ENCODE results near the gene TRIO.

Gene TRIO

DNA sequence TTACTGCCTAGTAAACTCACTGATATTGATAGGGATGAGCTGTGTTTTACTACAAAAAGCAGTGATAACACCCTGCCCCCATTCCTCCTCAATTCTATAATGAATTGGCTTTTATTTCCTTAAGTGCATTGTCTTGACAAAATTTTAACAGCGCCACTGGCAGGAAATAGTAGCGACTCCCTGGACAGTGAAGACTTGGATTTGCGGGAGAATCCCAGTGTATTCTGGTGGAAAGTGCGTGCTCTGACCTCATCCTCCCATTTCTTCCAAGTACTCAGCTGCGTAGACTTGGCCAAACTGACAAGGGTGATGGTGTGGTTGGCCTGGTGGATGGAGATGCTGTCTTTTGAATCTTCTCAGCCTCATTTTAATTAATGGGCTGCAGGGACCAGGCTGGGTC, 5.3 kb downstream of the TRIO start:
- DNase-seq (ENCODE audit: extremely low spot score) = no peak
- CTCF ChIA-PET = interaction anchor here (1.5 kb wide), 1 partner anchor 122 kb away, joined by 4 read pairs; no protein-coding TSS in a partner anchor
- POLR2A ChIA-PET = interaction anchor here (1.4 kb wide), 1 partner anchor 53 kb away, joined by 4 read pairs; no protein-coding TSS in a partner anchor
- no peak for TF ChIP-seq L3MBTL2 (conservative IDR thresholded peaks at IDR 0.05)
- TF ChIP-seq NFRKB (IDR thresholded peaks at IDR 0.05) = no peak
- TF ChIP-seq LEF1 (IDR thresholded peaks at IDR 0.05; ENCODE audit: borderline replicate concordance) = no peak

DNA sequence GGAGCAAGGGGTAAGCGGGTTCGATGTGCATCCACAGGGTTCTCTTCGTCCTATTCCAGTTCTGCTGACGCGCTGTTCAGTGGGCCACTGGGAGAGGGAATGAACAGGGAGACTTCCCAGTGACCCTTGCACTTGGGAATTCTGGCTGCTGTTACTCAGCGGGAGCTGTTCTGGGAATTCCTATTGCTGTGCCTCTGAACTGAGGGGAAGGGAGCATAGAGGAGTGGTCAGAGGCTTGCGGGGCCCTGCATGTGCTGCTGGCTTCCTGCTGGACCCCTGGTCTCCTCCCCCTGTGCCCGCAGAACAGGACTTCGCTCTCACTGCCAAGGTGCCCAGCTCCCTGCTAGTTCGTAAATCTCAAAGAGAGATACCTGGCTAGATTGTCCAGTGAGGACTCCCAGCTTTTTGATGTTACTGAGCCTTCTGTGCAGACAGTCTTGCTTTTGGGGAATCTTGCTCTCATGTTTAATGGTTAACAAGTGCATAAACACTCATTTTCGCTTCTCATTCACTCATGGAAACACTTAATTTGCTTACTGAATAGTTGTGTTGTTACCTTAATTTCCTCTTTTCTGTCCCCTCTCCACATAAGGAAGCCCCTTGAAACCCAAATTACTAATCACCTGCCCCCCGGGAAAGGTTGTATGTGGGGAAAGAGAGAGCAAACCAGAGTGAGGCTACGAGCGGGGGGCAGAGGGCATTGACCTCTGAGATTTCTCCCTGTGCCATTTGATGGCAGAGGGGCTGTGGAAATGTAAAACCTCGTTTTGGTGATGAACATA, 5.9 kb downstream of the TRIO start:
- CTCF ChIA-PET = interaction anchor here (1.5 kb wide), 1 partner anchor 122 kb away, joined by 4 read pairs; no protein-coding TSS in a partner anchor
- TF ChIP-seq ARNT (IDR thresholded peaks at IDR 0.05) (no peak), NFRKB (IDR thresholded peaks at IDR 0.05) (no peak), FOXK2 (IDR thresholded peaks at IDR 0.05) (no peak), FOXM1 (IDR thresholded peaks at IDR 0.05; ENCODE audit: borderline replicate concordance) (no peak), BHLHE40 (IDR thresholded peaks at IDR 0.05; ENCODE audit: borderline replicate concordance) (no peak), LEF1 (IDR thresholded peaks at IDR 0.05; ENCODE audit: borderline replicate concordance) (no peak), HDGF (IDR thresholded peaks at IDR 0.05; ENCODE audit: borderline replicate concordance) (no peak), CTBP1 (IDR thresholded peaks at IDR 0.05; ENCODE audit: borderline replicate concordance) (no peak)
- DNase-seq (ENCODE audit: extremely low spot score) = no peak
- POLR2A ChIA-PET = interaction anchor here (1.4 kb wide), 1 partner anchor 53 kb away, joined by 4 read pairs; no protein-coding TSS in a partner anchor

GRCh38 chr5:14149672-14150274, 6.6 kb downstream of the TRIO start:
- TF ChIP-seq HDGF (IDR thresholded peaks at IDR 0.05; ENCODE audit: borderline replicate concordance) = no peak
- TF ChIP-seq FOXK2 (IDR thresholded peaks at IDR 0.05) = no peak
- TF ChIP-seq BHLHE40 (IDR thresholded peaks at IDR 0.05; ENCODE audit: borderline replicate concordance) = no peak
- TF ChIP-seq SUZ12 (IDR thresholded peaks at IDR 0.05) = no peak
- no peak for TF ChIP-seq FOXA1 (IDR thresholded peaks at IDR 0.05)
- TF ChIP-seq ZNF384 (IDR thresholded peaks at IDR 0.05) = no peak
- no peak for TF ChIP-seq ELF4 (IDR thresholded peaks at IDR 0.05)
- DNase-seq (ENCODE audit: extremely low spot score) = no peak
- CTCF ChIA-PET = interaction anchor here (1.5 kb wide), 1 partner anchor 121 kb away, joined by 4 read pairs; no protein-coding TSS in a partner anchor
- POLR2A ChIA-PET = interaction anchor here (1.1 kb wide), 1 partner anchor 11 kb away, joined by 3 read pairs; no protein-coding TSS in a partner anchor

DNA sequence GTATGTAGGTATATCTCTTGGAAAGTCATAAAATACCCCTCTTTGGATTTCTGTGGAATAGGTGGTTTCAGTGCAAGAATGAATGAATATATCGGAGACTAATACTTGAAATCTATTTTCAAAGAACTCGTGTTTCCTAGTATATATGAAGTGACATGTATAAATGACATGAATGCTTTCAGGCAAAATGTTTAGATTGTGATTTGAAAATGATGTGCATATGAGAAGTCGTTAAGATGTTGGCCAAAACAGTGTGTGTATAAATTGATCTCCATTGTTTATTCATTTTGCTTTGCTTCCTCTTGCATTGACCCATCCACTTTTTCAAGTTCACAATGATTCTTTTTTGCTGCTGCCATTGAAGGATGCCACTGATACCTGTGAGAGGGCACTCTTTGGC, 8.3 kb downstream of the TRIO start:
- no peak for TF ChIP-seq ARNT (IDR thresholded peaks at IDR 0.05)
- no peak for TF ChIP-seq ZNF384 (IDR thresholded peaks at IDR 0.05)
- no peak for TF ChIP-seq L3MBTL2 (conservative IDR thresholded peaks at IDR 0.05)
- no peak for TF ChIP-seq HDGF (IDR thresholded peaks at IDR 0.05; ENCODE audit: borderline replicate concordance)
- TF ChIP-seq NFRKB (IDR thresholded peaks at IDR 0.05) = no peak
- no peak for TF ChIP-seq TARDBP (IDR thresholded peaks at IDR 0.05)
- TF ChIP-seq BHLHE40 (IDR thresholded peaks at IDR 0.05; ENCODE audit: borderline replicate concordance) = no peak
- no peak for TF ChIP-seq FOXK2 (IDR thresholded peaks at IDR 0.05)
- no peak for TF ChIP-seq LEF1 (IDR thresholded peaks at IDR 0.05; ENCODE audit: borderline replicate concordance)
- no peak for TF ChIP-seq CTBP1 (IDR thresholded peaks at IDR 0.05; ENCODE audit: borderline replicate concordance)
- TF ChIP-seq FOXM1 (IDR thresholded peaks at IDR 0.05; ENCODE audit: borderline replicate concordance) = no peak
- TF ChIP-seq ELF4 (IDR thresholded peaks at IDR 0.05) = no peak
- no peak for TF ChIP-seq SP1 (IDR thresholded peaks at IDR 0.05)
- TF ChIP-seq SUZ12 (IDR thresholded peaks at IDR 0.05) = no peak
- no peak for DNase-seq (ENCODE audit: extremely low spot score)
- CTCF ChIA-PET = interaction anchor here (1.1 kb wide), 1 partner anchor 119 kb away, joined by 3 read pairs; no protein-coding TSS in a partner anchor
- POLR2A ChIA-PET = no interaction called here

DNA sequence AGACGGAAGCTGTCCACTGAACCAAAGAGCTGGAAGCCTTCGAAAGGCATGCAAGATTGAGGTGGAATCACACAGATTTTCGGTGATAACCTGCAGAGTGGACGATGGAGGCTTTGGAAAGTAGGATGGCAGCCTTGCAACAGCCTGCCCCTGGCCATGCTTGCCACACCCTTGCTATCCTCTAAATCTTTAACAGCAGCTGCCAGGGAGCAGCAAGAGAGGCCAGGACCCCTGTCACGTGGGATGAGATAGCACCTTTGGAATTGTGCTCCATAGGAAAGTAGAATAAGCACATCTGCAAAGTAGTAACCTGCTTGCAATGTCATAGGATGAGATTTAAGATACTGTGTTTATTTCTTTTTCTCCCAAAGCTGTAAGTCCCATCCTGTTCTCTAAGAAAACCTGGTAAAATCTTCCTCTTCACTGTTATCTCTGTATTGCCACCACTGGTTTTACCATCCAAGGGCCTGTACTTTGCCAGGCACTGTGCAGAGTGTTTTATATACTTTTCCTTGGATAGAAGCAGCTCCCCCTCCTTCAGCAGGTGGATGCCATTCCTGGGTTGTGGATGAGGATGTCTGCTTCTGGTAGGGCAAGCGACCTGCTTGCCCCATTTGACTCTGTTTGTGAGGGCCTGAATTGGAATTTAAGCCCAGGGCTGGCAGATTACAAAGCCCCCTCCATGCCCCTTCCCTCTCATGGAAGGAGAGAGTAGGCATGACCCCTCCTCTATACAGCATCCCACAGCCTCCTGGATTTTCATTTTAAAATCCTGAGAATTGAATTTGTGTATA, 10.1 kb downstream of the TRIO start:
- ChIA-PET POLR2A (interaction anchor here (1.0 to 4.9 kb wide), 4 partner anchors 9 to 112 kb away, joined by 3 to 29 read pairs (median 4); partner anchors contain the start of gene TRIO), CTCF (interaction anchor here (0.8 to 1.0 kb wide), 2 partner anchors 16 to 26 kb away, joined by 3 read pairs; no protein-coding TSS in a partner anchor)
- TF ChIP-seq NFRKB (IDR thresholded peaks at IDR 0.05) = no peak
- TF ChIP-seq FOXA1 (IDR thresholded peaks at IDR 0.05) = no peak
- no peak for TF ChIP-seq SP1 (IDR thresholded peaks at IDR 0.05)
- TF ChIP-seq LEF1 (IDR thresholded peaks at IDR 0.05; ENCODE audit: borderline replicate concordance) = no peak
- no peak for TF ChIP-seq HDGF (IDR thresholded peaks at IDR 0.05; ENCODE audit: borderline replicate concordance)
- TF ChIP-seq L3MBTL2 (conservative IDR thresholded peaks at IDR 0.05) = no peak
- TF ChIP-seq CTBP1 (IDR thresholded peaks at IDR 0.05; ENCODE audit: borderline replicate concordance) = no peak

DNA sequence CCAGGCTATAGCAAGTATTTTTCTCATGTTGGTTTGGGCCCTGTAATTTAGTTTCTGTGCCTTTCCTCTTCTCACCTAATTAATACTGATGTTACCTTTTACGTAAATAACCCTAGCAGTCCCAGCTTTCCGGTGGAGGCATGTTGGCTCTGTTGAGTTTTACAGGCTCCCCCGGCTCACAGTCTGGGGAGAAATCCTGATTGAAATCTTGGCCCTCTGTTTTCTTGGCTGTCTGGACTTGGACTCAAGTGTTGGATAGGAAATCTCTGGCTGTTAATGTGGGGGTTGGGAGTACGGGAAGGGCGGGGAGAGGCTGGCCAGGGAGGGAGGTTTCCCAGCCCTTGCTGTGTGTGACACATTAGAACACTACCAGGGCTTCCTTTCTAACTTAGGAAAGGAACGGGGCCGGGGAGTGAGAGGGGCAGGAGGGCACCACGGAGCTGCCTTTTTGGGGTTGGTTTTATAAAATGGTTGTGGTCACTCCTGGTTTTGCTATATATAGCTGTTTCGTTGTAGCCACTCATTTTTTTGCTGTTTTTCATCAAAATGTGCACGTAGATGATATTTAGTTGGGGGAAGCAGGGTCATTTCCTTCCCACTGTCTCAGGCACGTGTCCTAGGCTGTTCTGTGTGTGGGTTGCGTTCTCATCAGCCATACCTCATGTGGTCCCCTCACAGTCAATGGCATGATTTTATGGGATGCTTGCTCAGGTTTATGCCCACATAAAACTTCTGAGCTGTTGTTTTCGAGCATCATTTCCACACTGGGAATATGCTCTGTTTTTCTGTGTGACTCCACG, 11.0 kb downstream of the TRIO start:
- ChIA-PET POLR2A (interaction anchor here (1.0 to 4.9 kb wide), 4 partner anchors 10 to 113 kb away, joined by 3 to 29 read pairs (median 4); partner anchors contain the start of gene TRIO), CTCF (interaction anchor here (0.8 to 1.2 kb wide), 3 partner anchors 25 to 289 kb away, joined by 3 to 5 read pairs (median 4); no protein-coding TSS in a partner anchor)
- DNase-seq (ENCODE audit: extremely low spot score) = no peak
- TF ChIP-seq PKNOX1 (IDR thresholded peaks at IDR 0.05) = no peak
- TF ChIP-seq BHLHE40 (IDR thresholded peaks at IDR 0.05; ENCODE audit: borderline replicate concordance) = no peak
- no peak for TF ChIP-seq HDGF (IDR thresholded peaks at IDR 0.05; ENCODE audit: borderline replicate concordance)
- no peak for TF ChIP-seq NFRKB (IDR thresholded peaks at IDR 0.05)
- no peak for TF ChIP-seq FOXA1 (IDR thresholded peaks at IDR 0.05)
- no peak for TF ChIP-seq ZNF384 (IDR thresholded peaks at IDR 0.05)
- TF ChIP-seq ELF4 (IDR thresholded peaks at IDR 0.05) = no peak
- TF ChIP-seq FOXM1 (IDR thresholded peaks at IDR 0.05; ENCODE audit: borderline replicate concordance) = no peak

More for the DNA sequence above, 10.1 kb downstream of the TRIO start:
- DNase-seq (ENCODE audit: extremely low spot score) = no peak
